Neural progenitor cell (in vitro differentiated cells): ENCODE data around the gene TAF8. TPM values are rescaled to one million over a fixed set of nuclear protein-coding genes. Genes with fewer than 3 reads are reported as not detected.

Source experiments
- DNase-seq: peaks from one replicate; pipeline ENCODE4 v3.0.0-alpha.2; 2016; ENCODE audit warnings: low spot score
- H2AFZ ChIP-seq: fragments of 200-600 bp; sonication (generic); replicated peaks from 2 replicates; pipeline ENCODE4 v1.6.1; 2016; ENCODE audit warnings: antibody characterized with exemption
- H3F3A ChIP-seq: fragments of 200-600 bp; sonication (generic); 2 replicates; pipeline ENCODE4 v1.6.1; 2016; ENCODE audit warnings: antibody characterized with exemption, low read depth
- H3K27ac ChIP-seq: fragments of 200-600 bp; sonication (generic); 2 replicates; pipeline ENCODE4 v1.5.1; 2016; ENCODE audit warnings: mild to moderate bottlenecking
- H3K27me3 ChIP-seq: fragments of 200-600 bp; sonication (generic); 2 replicates; pipeline ENCODE4 v1.6.1; 2016; ENCODE audit warnings: mild to moderate bottlenecking, moderate library complexity
- H3K36me3 ChIP-seq: fragments of 200-600 bp; sonication (generic); 2 replicates; pipeline ENCODE4 v1.5.1; 2016
- H3K4me1 ChIP-seq: fragments of 200-600 bp; sonication (generic); 2 replicates; pipeline ENCODE4 v1.6.1; 2016; ENCODE audit warnings: mixed run types
- H3K4me2 ChIP-seq: fragments of 200-600 bp; sonication (generic); 2 replicates; pipeline ENCODE4 v1.6.1; 2016
- H3K4me3 ChIP-seq: fragments of 200-600 bp; sonication (generic); 2 replicates; pipeline ENCODE4 v1.5.1; 2016
- H3K79me2 ChIP-seq: fragments of 200-600 bp; sonication (generic); 2 replicates; pipeline ENCODE4 v1.6.1; 2016; ENCODE audit warnings: low read depth
- H3K9ac ChIP-seq: fragments of 200-600 bp; sonication (generic); 2 replicates; pipeline ENCODE4 v1.6.1; 2016
- H3K9me3 ChIP-seq: fragments of 200-600 bp; sonication (generic); 2 replicates; pipeline ENCODE4 v1.5.1; 2016; ENCODE audit warnings: low read depth
- H4K20me1 ChIP-seq: fragments of 200-600 bp; sonication (generic); 2 replicates; pipeline ENCODE4 v1.6.1; 2016; ENCODE audit warnings: low read depth
- H3K27ac Mint-ChIP-seq: 3 replicates; pipeline ENCODE4 v1.8.0; 2021; ENCODE audit warnings: mixed read lengths
- H3K27me3 Mint-ChIP-seq: 2 replicates; pipeline ENCODE4 v1.8.0; 2022; ENCODE audit warnings: low read depth, mild to moderate bottlenecking, inconsistent platforms, moderate library complexity, mixed read lengths; ENCODE audit not compliant: insufficient read depth
- H3K36me3 Mint-ChIP-seq: 3 replicates; pipeline ENCODE4 v1.8.0; 2021; ENCODE audit warnings: mixed read lengths
- H3K4me1 Mint-ChIP-seq: 3 replicates; pipeline ENCODE4 v1.8.0; 2021; ENCODE audit warnings: mixed read lengths
- H3K4me3 Mint-ChIP-seq: 3 replicates; pipeline ENCODE4 v1.8.0; 2021; ENCODE audit warnings: mild to moderate bottlenecking, moderate library complexity, mixed read lengths
- H3K9me3 Mint-ChIP-seq: 3 replicates; pipeline ENCODE4 v1.8.0; 2020; ENCODE audit warnings: mixed read lengths
- EZH2 ChIP-seq: fragments of 200-600 bp; sonication (generic); IDR thresholded peaks from 2 replicates; pipeline ENCODE4 v1.6.1; 2017; ENCODE audit warnings: antibody characterized with exemption, mild to moderate bottlenecking, moderate library complexity
- EZH2phosphoT487 ChIP-seq: fragments of 200-600 bp; sonication (generic); IDR thresholded peaks from 2 replicates; pipeline ENCODE4 v1.6.1; 2017; ENCODE audit warnings: antibody characterized with exemption
- total RNA-seq: library from RNA; depleted of rRNA; stranded (reverse); fragments of >200 nt; gene quantifications from 2 replicates; pipeline ENCODE4 v1.2.3, GENCODE V29; 2015; ENCODE audit warnings: low replicate concordance
- TF ChIP-seq, protein P1 (sequence below): fragments of 200-600 bp; sonication (generic); IDR thresholded peaks from 2 replicates; pipeline ENCODE4 v1.5.1; 2017; ENCODE audit warnings: antibody characterized with exemption, mild to moderate bottlenecking

TAF8 gene
- total RNA-seq, 1 donor from 2014 or later: 38.0 TPM

DNA sequence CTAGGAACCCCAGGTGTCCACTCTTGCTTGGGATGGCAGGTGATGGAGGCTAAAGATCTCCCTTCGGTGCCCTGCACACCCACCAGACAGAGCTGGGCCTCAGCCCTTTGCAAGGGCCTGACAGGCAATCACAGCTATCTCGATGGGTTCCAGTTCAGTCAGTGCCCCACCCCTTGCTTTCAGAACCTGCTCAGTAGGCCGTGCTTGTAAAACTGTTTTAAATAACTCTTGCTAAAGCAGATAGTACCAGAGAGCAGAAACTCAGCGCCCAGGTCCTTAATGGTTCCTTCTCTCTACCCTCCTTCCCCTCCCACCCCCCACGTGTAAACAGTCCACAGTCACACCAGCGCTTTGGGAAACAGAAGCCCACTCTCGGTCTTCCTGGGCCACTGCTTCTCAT, 52.9 kb downstream of the TAF8 start:
- Histone ChIP-seq H3F3A (peaks cover 11% of the 10 kb centered on the region), H3K36me3 (no peaks in the 10 kb centered on the region), H2AFZ (no peak overlapping the region), H3K9ac (no peak overlapping the region), H3K79me2 (no peaks in the 10 kb centered on the region), H4K20me1 (no peaks in the 10 kb centered on the region), H3K4me2 (no peak overlapping the region), H3K4me1 (peaks cover 3% of the 10 kb centered on the region), H3K27ac (no peak overlapping the region), H3K27me3 (no peaks in the 10 kb centered on the region), H3K9me3 (no peaks in the 10 kb centered on the region), H3K4me3 (no peak overlapping the region)
- DNase-seq: no peak
- Mint-ChIP-seq H3K27me3 (peaks cover 10% of the 10 kb centered on the region), H3K27ac (peak overlapping the region; percentile 30), H3K36me3 (no peaks in the 10 kb centered on the region), H3K4me3 (peak overlapping the region; percentile 57), H3K9me3 (no peaks in the 10 kb centered on the region), H3K4me1 (peaks cover 17% of the 10 kb centered on the region)
- TF ChIP-seq EZH2: no peak
- TF ChIP-seq EZH2phosphoT487: no peak
- TF ChIP-seq, protein P1, sequence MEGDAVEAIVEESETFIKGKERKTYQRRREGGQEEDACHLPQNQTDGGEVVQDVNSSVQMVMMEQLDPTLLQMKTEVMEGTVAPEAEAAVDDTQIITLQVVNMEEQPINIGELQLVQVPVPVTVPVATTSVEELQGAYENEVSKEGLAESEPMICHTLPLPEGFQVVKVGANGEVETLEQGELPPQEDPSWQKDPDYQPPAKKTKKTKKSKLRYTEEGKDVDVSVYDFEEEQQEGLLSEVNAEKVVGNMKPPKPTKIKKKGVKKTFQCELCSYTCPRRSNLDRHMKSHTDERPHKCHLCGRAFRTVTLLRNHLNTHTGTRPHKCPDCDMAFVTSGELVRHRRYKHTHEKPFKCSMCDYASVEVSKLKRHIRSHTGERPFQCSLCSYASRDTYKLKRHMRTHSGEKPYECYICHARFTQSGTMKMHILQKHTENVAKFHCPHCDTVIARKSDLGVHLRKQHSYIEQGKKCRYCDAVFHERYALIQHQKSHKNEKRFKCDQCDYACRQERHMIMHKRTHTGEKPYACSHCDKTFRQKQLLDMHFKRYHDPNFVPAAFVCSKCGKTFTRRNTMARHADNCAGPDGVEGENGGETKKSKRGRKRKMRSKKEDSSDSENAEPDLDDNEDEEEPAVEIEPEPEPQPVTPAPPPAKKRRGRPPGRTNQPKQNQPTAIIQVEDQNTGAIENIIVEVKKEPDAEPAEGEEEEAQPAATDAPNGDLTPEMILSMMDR: no peak

DNA sequence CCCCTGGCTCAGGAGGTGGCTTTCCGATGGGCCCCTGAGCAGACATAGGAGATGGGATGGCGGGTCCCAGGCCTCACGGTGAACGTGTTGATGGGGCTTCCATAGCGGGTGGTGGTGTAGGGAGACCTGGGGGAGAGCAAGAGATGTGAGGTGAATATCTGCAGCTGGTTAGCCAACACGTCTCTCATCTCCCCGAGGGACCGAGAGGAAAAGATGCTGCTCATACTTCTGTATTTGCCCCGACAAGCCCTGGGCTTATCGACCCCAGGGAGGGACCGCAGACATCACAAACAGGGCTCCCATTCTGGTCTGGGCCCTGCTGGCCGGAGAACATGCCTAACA, 53.4 kb downstream of the TAF8 start:
- peaks cover 10% of the 10 kb centered on the region for H3K27me3 Mint-ChIP-seq
- peaks cover 16% of the 10 kb centered on the region for H3K4me1 Mint-ChIP-seq
- H3K4me3 Mint-ChIP-seq: peak overlapping the region; percentile 57
- Histone ChIP-seq H3K4me2 (peak overlapping the region; percentile 89), H3K27me3 (no peaks in the 10 kb centered on the region), H3K9me3 (no peaks in the 10 kb centered on the region), H3K27ac (no peak overlapping the region), H3K36me3 (no peaks in the 10 kb centered on the region), H2AFZ (peak overlapping the region; percentile 100), H4K20me1 (no peaks in the 10 kb centered on the region), H3K4me3 (peak overlapping the region; percentile 59), H3F3A (peaks cover 11% of the 10 kb centered on the region), H3K79me2 (no peaks in the 10 kb centered on the region), H3K4me1 (peaks cover 3% of the 10 kb centered on the region), H3K9ac (no peak overlapping the region)
- H3K27ac Mint-ChIP-seq: peak overlapping the region; percentile 57
- no peaks in the 10 kb centered on the region for H3K9me3 Mint-ChIP-seq
- no peak for DNase-seq
- TF ChIP-seq EZH2phosphoT487 (no peak), EZH2 (no peak)
- TF ChIP-seq, protein P1: no peak
- no peaks in the 10 kb centered on the region for H3K36me3 Mint-ChIP-seq

DNA sequence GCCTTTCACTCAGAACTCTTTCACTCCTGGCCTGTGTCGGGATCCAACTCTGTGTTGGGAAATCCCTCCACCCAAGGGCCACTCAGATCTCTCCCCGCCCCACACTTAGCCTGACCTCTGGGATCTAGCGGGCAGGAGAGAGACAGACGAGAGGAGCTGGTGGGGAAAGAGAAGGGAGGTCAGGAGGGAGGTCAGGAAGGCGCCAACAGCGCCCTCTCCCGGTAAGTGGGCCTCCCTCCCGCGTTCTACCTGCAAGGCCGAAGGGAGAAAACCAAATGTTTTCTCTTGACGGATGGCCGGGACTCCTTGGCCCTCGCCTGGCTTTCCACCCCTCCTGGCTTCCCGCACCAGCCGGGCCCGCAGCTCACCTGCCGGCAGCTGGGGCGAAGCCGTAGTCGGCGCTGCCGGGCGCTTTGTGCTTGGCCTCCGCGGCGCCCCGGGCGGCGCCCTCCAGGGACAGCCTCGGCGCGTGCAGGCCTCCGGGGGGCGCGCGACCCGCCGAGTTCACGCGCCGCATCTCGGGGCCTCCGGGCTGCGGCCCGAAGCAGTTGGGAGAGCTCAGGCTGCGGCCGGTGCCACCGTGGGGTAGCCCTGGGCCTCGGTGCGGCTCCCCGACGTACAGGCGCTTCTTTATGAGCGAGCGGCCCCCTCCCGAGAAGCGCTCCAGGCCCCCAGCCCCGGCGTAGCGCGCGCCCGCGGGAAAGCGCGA, 53.9 kb downstream of the TAF8 start:
- Histone ChIP-seq H2AFZ (peak overlapping the region; percentile 100), H3K9me3 (no peaks in the 10 kb centered on the region), H4K20me1 (no peaks in the 10 kb centered on the region), H3K79me2 (no peaks in the 10 kb centered on the region), H3K36me3 (no peaks in the 10 kb centered on the region), H3K4me3 (peak overlapping the region; percentile 59), H3K27me3 (no peaks in the 10 kb centered on the region), H3K4me1 (peaks cover 3% of the 10 kb centered on the region), H3K9ac (no peak overlapping the region), H3K4me2 (peak overlapping the region; percentile 89), H3F3A (peaks cover 11% of the 10 kb centered on the region), H3K27ac (no peak overlapping the region)
- peak; percentile 87 for DNase-seq
- Mint-ChIP-seq H3K36me3 (no peaks in the 10 kb centered on the region), H3K27me3 (peaks cover 10% of the 10 kb centered on the region), H3K27ac (no peak overlapping the region), H3K4me1 (peaks cover 13% of the 10 kb centered on the region), H3K4me3 (peak overlapping the region; percentile 15), H3K9me3 (no peaks in the 10 kb centered on the region)
- no peak for TF ChIP-seq EZH2
- no peak for TF ChIP-seq EZH2phosphoT487
- TF ChIP-seq, protein P1: peak; percentile 85
